ENCODE measurements around the gene SELENOO.

- TF ChIP-seq EZH2 (IDR thresholded peaks at IDR 0.05; ENCODE audit: borderline replicate concordance, low read depth, low read length, severe bottlenecking): no peak
- TF ChIP-seq CTCF (IDR thresholded peaks at IDR 0.05; ENCODE audit: borderline replicate concordance, extremely low read depth, low read length, poor library complexity, severe bottlenecking): no peak
Measured at GRCh38 chr22:50249341-50250248, 48.8 kb downstream of the SELENOO start.

All from DND-41 (cell line).